HL-60/S4 treated with retinoic acid at 250 ng/mL for 4 days and 3 days (cell line): Measurements from ENCODE around the gene NFAT5.

Source experiments
- in situ Hi-C: fragments of 300-500 bp; cut with MboI; formaldehyde crosslinking; loops from 2 replicates; pipeline ENCODE4 v1.7.0; 2022; ENCODE audit warnings: low sequenced_read_pairs

Gene NFAT5

DNA sequence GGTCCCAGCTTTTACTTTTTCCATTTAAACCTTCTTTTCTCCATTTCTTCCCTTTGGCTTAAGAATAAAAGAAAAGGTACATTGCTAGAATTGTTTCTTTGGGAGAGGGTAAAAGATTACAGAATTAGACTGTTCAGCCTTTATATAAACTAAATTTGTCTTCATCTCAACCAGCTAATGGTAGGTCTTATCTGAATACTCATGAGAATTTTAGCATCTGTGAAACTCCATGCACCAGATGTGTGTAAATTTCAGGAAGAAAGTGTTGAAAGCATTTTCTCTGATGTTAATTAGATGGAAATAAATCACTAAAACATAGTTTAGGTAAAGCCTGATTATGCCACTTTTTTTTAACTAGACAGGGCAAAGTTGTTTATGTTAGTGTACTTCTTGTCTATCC, 135.7 kb downstream of the NFAT5 start:
- in situ Hi-C loops = no loop called here

DNA sequence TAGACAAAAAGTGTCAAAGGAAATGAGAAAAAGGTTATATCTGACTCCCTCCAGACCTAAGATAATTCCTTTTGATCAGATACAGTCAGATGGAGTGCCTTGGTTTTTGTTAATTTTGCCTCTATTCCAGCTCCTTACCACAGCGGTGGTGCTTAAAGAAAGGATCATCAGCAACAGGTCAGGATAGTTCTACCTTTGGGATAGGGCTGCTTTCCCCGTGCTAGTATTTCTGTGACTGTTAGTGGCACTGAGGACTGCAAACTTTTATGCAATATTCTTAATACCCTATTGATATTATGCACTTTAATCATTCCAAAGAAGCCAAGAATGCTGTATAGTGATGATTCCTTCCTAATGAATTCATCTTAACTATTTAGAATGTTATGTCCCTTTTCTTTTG, 136.1 kb downstream of the NFAT5 start:
- in situ Hi-C loops = no loop called here

DNA sequence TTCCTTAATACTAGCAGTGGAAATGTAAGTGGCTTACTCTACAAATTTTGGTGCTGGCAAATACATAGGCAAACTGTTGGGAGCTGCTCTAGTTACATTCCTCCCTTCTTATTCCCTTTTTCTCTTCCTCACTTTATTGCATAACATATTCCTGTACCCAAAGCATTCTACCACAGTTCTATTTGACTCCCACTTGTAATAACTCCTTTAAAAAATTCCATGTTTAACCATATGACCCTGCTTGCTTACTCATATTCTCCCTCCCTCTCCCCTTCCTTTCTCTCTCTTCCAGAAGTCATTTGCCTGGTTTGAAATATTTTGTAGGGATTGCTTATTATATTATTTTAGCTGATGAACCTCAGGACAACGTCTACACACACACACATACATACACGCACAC, 137.9 kb downstream of the NFAT5 start:
- in situ Hi-C loops = no loop called here

DNA sequence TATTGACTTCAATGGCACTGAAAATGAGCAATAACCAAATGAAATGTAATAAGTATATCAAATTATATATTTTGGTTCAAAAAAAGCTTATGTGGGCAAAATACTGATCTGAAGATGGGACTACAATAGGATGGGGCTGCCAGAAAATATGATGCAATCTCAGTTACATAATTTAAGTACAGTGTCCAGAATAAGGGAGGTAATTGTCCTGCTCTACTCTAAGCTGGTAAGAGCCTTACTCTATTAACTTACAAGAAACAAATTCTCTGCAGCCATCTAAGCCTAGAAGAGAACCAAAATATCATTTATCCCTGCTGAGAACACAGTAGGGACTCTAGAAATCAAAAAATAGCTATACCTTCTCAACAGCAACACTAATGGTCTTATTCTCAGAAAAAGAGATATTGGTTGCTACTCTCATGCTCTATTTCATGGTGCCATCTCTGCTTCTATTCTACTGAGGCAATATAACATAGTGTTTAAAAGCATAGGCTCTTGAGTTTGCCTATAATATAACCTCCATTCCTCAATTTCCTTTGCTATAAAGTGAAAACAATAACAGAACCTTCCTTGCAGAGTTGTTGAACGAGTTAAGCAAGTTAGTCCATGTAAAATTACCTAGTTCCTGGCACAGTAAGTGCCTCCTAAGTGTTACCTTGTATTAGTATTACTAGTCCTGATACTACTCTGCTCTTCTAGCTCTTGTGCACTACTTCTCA, 140.6 kb downstream of the NFAT5 start:
- in situ Hi-C loops = no loop called here

DNA sequence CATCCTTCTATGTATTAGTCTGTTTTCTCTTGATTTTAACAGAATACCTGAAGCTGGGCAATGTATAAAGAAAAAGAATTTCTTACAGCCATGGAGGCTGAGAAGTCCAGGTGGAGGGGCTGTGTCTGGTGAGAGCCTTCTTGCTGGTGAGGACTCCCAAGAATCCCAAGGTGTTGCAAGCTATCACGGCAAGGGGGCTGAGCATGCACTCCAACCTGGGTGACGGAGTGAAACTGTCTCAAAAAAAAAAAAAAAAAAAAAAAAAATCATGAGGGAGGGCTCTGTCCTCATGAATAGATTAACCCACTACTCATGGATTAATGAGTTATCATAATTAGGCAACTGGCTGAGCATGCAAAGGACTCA, 141.2 kb downstream of the NFAT5 start:
- in situ Hi-C loops = no loop called here

DNA sequence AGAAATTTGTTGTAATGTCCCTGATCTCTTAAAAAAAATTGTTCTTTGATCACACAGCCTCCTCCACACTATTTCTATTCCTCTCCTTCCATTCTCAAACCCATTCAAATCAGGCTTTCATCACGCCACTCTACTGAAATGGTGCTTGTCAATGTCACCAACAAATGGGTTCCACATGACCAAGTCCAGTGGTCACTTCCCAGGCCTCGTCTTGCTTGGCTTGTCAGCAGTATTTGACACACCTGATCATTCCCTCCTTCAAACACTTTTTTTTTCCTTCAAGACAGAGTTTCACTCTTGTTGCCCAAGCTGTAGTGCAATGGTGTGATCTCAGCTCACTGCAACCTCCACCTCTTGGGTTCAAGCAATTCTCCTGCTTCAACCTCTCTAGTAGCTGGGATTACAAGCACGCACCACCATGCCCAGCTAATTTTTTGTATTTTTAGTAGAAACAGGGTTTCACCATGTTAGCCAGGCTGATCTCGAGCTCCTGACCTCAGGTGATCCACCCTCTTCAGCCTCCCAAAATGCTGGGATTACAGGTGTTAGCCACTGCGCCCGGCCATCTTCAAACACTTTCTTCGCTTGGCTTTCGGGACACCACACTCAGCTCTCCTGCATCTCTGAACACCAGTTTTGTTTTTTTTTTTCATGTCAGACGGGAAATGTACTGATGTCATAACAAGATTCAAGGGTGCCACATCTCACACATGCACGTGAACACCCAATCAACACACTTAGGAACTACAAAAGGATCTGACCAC, 142.3 kb downstream of the NFAT5 start:
- in situ Hi-C loops = no loop called here

DNA sequence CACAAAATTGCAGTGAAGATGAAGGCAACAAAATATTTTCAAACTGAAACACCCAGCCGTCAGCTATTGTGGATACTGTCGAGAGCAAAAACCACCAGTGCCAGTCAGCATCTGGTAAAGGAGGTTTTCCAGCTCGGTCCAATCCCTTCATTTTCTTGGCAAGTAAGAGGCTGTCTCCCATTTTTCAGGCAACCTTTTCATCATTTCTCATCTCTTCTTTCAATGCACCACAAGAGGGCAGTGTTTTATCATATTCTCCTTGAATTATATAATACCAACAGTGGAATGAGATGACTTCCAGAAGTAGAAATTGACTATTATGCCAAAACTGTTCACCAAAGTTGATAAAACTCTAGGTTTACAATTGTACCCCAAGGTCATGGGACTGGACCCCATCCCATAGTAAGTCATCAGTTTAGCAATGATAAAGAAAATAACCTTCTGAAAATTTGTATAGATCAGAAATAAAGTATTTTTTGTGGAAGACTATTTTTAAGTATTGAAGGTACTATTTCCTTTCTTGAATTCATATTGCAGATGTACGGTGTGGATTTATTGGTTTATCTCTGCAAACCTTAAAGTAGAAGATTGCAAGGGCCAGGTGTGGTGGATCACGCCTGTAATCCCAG, 143.8 kb downstream of the NFAT5 start:
- in situ Hi-C loops = no loop called here

DNA sequence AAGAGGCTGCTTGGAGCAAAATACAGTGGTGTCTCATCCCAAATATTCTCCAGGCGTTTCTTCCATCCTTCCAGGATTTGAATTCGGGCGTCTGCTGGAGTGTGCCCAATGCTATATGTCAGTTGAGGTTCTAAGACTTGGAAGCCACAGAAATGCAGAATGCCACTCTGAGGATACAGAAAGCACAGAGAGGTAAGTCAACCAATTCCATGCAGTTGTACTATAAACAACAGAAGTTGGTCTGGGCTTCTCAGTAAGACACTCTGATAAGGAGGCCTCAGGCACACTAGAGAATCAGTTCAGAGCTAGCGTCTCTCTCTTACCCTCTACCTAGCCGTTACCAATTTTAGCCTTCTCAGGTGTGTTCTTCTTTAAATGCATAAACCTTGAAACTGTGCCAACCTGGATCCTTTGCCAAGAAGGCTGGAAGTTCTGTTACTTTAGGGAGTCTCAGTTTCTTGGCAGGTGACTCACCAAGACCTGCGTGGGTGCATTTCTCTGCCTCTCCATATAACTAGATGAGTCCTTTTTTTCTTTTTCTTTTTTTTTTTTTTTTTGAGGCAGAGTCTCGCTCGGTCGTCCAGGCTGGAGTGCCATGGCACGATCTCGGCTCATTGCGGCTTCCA, 145.5 kb downstream of the NFAT5 start:
- in situ Hi-C loops = no loop called here

DNA sequence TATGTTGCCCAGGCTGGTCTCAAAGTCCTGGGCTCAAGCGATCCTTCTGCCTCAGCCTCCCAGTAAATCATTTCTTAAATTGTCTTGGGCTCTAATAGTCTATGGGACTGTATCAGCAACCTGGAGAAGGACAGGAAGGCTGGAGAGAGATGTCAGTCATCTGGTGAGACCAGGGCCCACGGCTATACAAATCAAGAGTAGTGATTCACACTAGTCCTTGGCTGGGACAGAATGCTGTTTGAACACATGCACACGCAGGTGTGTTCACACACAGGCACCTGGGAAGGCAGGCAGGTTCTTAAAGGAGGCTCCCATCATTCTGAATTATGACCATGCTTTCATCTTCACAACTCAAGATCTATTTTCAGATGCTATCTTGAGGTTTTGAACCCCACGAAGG, 146.5 kb downstream of the NFAT5 start:
- in situ Hi-C loops = no loop called here

DNA sequence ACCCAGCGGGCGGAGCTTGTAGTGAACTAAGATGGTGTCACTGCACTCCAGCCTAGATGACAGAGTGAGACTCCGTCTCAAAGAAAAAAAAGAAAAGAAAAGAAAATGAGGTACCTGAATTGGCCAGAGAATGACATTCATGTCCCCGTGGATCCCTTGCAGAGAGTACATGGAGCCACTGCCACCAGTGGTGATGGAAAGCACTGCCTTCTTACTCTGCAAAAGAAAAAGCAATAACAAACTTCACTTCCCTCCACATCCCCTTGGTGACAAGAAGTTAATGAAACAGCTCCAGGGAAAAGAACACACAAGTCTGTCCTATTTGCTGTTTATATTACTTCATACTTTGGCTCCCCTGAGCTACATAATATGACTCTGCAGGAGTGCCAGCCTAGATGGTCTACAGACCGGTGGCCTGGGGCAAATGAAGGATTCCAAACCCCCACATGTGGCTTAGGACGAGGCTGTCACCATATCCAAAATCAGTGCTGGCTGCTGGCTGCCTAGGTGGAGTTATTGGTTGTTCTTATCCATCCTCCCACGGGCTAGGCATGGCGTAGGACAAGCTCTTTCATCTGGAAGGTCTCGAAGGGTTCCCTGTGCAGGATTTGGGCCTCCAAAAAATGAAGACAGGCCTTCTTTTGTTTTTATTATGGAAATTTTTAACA, 147.3 kb downstream of the NFAT5 start:
- in situ Hi-C loops = no loop called here

DNA sequence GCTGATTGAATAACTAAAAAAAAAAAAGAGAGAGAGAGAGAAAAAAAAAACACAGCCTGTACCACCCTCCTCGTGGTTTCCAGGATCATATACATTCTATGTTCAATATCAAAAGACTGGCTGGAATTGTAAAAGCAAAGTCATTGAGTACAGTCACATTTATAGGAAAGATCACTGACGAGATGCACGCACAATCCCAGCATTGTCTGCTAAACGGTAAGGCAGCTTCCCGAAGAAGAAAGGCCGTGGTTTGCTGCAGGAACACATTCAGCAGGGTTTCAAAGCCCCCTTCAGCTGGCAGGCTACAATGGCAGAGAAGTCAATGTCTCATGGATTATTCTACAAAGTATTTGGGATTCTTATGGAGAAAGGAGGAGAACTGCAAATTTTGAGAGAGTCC, 151.3 kb downstream of the NFAT5 start:
- in situ Hi-C loops = no loop called here

DNA sequence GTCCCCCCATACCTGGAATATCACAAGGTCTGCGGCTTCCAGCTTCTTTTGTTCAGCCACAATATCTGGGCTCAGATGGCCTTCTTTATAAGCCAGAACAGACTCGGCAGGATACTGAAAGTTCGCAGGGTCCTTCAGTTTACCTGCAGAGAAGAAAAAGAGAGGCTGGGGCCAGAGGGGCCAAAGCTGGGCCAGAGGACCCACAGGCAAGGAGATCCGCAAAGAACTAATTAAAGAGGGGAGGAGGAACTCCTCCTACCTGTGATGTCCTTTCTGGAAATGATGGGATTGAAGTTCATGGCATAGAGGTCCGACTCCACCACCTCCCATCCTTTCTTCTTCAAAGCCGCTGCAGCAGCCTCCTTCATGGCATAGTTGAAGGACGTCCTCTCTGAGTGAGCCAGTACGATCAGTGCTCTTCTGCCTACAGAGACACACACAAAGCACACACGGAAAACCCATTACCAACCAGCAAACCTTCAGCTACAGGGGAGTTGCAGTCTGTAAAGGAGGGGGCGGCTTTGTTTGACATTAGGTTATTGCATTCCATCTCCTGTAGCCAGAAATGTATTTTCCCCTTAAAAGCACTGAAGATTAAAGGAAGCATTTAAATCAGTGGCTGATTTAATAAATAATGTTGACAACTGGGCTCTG, 152.5 kb downstream of the NFAT5 start:
- in situ Hi-C loops = no loop called here

DNA sequence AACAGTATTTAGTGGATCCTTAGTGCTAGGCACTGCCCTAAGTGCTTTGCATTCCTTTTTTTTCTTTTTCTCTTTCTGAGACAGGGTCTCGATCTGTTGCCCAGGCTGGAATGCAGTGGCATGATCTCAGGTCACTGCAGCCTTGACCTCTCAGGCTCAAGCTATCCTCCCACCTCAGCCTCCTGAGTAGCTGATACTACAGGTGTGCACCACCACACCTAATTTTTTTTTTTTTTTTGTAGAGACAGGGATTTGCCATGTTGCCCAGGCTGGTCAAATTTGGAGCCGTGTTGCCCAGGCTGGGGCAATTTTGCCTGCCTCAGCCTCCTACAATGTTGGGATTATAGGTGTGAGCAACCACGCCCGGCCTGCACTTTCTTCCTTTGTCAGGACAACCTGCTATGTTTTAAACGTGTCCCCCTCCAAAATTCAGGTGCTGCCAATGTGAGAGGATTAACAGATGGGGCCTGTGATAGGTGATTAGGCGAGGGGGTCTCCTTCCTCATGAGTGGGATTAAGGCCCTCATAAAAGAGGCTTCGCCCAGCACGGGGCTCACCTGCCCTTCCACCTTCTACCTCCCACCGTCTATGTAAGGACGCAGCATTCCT, 155.2 kb downstream of the NFAT5 start:
- in situ Hi-C loops = no loop called here

DNA sequence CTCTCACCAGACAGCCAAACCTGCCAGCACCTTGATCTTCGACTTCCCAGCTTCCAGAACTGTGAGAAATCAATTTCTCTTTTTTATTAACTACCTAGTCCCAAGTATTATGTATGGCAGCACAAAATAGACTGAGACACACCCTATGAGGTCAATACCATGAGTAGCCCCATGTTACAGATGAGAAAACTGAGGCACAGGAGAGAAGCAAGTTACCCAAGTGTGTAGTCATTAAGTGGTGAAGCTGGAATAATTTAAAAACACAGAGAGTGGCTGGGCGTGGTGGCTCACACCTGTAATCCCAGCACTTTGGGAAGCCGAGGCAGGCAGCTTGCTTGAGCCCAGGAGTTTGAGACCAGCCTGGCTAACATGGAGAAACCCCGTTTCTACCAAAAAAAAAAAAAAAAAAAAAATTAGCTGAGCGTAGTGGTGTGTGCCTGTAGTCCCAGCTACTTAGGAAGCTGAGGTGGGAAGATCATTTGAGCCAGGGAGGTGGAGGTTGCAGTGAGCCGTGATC, 155.7 kb downstream of the NFAT5 start:
- in situ Hi-C loops = no loop called here

DNA sequence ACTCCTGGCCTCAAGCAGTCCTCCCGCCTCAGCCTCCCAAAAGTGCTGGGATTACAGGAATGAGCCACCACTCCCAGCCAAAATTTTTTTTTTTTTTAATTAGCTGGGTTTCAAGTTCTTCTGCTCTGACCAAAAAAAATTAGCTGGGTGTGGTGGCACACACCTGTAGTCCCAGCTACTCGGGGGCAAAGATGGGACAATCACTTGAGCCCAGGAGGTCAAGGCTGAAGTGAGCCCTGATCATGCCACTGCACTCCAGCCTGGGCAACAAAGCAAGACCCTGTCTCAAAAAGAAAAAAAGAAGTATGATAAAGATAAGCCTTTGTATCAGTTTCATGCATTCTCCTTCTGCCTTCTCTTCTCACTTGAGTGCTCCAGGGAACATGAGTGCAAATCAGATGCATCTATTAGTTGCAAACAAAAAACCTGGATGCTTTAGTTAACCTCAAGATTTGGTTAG, 158.7 kb downstream of the NFAT5 start:
- in situ Hi-C loops = no loop called here

DNA sequence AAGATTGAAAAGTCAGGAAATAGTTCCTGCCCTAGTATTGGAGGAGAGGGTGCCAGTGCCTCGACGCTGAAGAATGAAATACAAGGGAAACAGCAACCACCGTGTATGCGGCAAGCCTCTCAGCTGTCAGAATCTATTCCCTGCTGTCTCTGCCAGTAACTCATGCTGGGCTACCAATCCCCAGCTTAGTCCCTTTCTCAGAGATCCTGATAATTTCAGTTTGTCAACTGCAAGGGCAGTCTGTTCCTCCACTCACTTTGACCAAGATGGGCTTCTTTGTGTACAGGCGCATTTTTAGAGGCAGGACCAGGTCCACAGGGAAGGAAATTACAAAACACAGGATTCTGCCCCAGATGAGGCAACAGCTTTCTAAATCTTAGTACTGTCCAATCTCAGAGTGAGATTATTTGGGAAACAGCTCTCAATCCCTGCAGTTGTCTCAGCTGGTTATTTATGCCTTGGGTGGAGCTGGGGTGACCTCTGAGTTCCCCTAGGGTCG, 159.3 kb downstream of the NFAT5 start:
- in situ Hi-C loops = no loop called here

DNA sequence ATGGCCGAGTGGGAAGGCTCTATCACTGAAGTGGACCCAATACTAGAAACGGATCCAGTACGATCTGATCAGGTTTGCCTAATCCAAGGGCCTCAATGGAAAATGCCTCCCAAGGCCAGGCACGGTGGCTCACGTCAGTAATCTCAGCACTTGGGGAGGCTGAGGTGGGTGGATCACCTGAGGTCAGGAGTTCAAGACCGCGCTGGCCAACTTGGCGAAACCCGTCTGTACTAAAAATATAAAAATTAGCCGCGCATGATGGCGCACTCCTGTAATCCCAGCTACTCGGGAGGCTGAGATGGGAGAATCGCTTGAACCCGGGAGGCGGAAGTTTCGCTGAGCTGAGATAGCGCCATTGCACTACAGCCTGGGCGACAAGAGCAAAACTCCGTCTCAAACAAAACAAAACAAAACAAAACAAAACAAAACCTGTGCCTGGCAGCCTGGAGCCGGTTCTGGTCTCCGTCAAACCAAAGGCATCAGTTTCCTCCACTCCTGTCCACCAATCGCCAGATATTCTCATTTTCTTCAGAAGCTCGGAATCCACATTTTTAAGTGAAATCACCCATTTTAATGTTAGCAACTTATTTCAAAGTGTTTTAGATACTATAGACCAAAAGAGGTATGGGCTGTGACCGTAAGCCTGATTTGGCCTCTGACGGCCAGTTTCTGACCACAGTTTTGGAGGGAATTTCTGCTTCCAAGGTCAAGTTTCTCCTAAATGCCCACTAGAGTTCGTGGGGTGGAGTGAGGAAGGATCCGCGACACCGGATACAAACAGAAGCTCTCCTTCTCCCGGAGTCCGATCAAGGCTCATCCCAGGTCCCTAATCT, 159.9 kb downstream of the NFAT5 start:
- in situ Hi-C loops = no loop called here

DNA sequence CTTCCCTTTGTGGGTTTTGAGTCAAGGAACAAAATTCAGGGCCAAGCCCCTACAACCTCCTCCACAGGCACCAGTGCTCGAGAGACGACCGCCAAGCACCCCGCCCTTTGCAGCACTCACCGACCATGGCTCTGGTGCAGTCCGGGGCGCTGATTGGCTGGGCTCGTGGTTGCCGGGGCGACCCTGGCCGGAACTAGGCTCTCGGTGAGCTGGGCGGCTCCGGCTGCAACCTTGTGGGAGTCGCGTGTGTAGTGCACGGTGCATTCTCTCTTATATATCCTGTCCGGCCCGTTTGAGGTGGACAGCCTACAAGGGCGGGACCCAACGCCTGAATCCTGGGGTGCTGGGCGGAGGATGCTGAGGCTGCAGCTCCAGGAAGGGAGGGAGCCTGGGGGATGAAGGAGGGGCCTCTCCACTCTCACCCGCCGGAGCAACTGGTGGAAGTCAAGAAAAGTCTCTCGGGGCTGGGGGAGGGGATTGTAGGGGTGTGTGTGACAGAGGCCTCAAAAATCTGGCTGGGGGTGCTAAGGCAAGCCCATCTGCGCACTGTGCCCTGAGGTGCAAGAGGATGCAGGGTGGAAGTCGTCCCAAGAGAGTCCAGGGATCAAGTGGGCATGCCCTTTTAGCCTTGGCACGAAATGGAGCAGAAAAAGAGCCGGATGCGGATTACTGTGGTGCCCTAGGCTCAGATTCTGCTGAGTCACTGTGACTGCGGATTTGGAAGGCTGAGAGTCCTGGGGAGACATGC, 160.7 kb downstream of the NFAT5 start, which contains the start of gene NQO1:
Gene NQO1 (minus strand): TSS at position 248 of the 748 bp plus-strand sequence. CDS start 121 bp downstream, at position 127.
- in situ Hi-C loops = no loop called here
